GM19025 (cell line): ENCODE measurements around the gene ATP8B2.

Experiments
- ATAC-seq: cut with Tn5 transposase; IDR thresholded peaks from one replicate; pipeline ENCODE4 v1.9.1; 2021; ENCODE audit warnings: mild to moderate bottlenecking, low read depth, moderate library complexity; ENCODE audit not compliant: unreplicated experiment

The ATP8B2 gene

GRCh38 chr1:154386643-154387352 lies 61.5 kb downstream of the ATP8B2 start:
- peak; percentile 83 for ATAC-seq

GRCh38 chr1:154391086-154391770 lies 65.9 kb downstream of the ATP8B2 start:
- no peak for ATAC-seq

GRCh38 chr1:154398141-154398540 lies 72.8 kb downstream of the ATP8B2 start:
- ATAC-seq, result no peak

- no peak for ATAC-seq
Measured at GRCh38 chr1:154398678-154399077, 73.4 kb downstream of the ATP8B2 start.

GRCh38 chr1:154400381-154400801 lies 75.1 kb downstream of the ATP8B2 start:
- ATAC-seq, result no peak
